HG03460 (cell line): ENCODE measurements around the gene MALAT1.

Experiments used
- ATAC-seq: cut with Tn5 transposase; IDR thresholded peaks from one replicate; pipeline ENCODE4 v1.9.1; 2021; ENCODE audit not compliant: unreplicated experiment

Gene MALAT1

GRCh38 chr11:65537620-65538231, 38.9 kb downstream of the MALAT1 start:
- no peak for ATAC-seq

- ATAC-seq: no peak
These were observed 39.5 kb downstream of the MALAT1 start for GRCh38 chr11:65538232-65538914.

- no peak for ATAC-seq
These were observed 40.3 kb downstream of the MALAT1 start for GRCh38 chr11:65538915-65539743.

- ATAC-seq: peak; percentile 47
These were observed 41.0 kb downstream of the MALAT1 start for GRCh38 chr11:65539744-65540289.

GRCh38 chr11:65540290-65541092, 41.6 kb downstream of the MALAT1 start:
- ATAC-seq: peak; percentile 54

- ATAC-seq: no peak
These were observed 42.5 kb downstream of the MALAT1 start for GRCh38 chr11:65541093-65541982.

GRCh38 chr11:65542738-65543390, 44.0 kb downstream of the MALAT1 start:
- no peak for ATAC-seq

GRCh38 chr11:65545853-65546216, 47.0 kb downstream of the MALAT1 start:
- no peak for ATAC-seq

GRCh38 chr11:65546217-65546958, 47.5 kb downstream of the MALAT1 start:
- peak; percentile 66 for ATAC-seq

- no peak for ATAC-seq
These were observed 48.7 kb downstream of the MALAT1 start for GRCh38 chr11:65547446-65548125.

- ATAC-seq: no peak
These were observed 49.5 kb downstream of the MALAT1 start for GRCh38 chr11:65548395-65548794.

- no peak for ATAC-seq
These were observed 50.3 kb downstream of the MALAT1 start for GRCh38 chr11:65549096-65549495.

GRCh38 chr11:65551572-65552387, 52.9 kb downstream of the MALAT1 start:
- no peak for ATAC-seq

- no peak for ATAC-seq
These were observed 53.6 kb downstream of the MALAT1 start for GRCh38 chr11:65552388-65552951.

GRCh38 chr11:65553301-65554001, 54.6 kb downstream of the MALAT1 start:
- ATAC-seq: no peak

GRCh38 chr11:65554057-65554818, 55.4 kb downstream of the MALAT1 start:
- ATAC-seq: no peak
